ENCODE data around the gene ST6GALNAC2.
A peak's percentile ranks its signal among the peaks of the same experiment; 100 is the strongest.

Gene ST6GALNAC2

DNA sequence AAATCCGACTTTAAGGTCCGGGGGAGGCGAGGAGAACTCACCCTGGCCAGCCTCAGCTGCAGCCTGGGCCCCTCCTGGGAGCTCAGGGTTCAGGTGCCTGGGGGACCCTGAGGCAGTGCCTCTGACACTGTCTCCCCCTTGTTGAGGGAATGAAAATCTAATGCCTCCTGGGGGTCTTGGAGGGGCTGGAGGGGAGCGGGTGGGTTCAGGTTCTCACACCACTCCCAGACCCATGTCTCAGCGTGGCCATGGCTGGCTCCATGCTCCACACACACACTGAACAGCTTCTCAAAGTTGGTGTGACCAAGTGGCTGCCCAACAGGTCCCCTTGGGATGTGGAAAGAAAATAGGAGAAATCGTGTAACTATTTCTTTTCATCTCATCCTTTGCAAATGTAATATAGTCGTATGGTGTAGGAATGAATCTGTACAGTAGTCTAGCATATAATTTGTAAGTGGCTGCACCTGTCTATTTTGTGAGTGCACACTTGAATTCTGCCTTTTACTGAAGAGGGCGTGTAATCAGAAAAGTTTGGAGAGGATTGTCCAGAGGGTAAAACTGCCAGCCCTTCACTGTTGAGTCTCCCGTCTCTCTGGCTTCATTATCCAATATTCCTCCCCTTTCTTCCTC is 46.6 kb downstream of the ST6GALNAC2 start:
- no peak overlapping the region for H3K4me3 ChIP-seq (ENCODE audit: low read length)
- TF ChIP-seq CTCF (conservative IDR thresholded peaks at IDR 0.05; ENCODE audit: low read depth, low read length), result no peak
- no peak for DNase-seq (ENCODE audit: low read depth)

GRCh38 chr17:76538281-76538931 is 47.3 kb downstream of the ST6GALNAC2 start:
- no peak for DNase-seq (ENCODE audit: low read depth)
- TF ChIP-seq CTCF (conservative IDR thresholded peaks at IDR 0.05; ENCODE audit: low read depth, low read length), result no peak
- no peak overlapping the region for H3K4me3 ChIP-seq (ENCODE audit: low read length)

DNA sequence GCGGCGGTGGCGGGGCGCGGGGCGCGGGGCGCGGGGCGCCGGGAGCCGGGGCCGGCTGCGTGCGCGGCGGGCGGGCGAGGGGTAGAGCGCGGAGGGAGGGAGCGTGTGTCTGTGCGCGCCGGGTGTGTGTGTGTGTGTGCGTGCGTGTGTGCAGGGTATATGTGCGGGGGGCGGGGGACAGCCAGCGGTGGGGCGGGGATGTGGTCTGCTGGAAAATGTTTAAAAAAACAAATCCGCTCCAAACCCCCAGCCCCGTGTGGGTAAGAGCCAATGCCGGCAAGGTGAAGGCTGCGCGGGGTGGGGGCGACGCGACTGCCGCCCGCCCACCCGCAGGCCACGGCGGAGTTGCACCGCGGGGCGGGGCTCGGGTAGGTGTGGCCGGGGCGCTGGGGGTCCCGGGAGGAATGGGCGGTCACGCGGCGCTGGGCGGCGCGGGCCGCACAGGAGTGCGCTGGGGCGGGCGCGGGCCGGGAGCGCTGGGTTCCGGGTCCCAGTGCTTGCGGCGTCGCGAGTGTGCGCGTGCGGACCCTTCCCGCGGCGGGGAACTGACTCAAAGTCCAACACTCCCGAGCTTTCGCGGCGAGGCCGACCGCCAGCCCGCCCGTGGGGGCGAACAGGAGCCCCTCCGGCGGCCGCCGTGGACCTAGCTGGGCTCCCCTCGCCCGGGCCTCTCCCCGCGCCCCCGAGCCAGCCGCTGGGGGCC is 47.9 kb downstream of the ST6GALNAC2 start, which contains the start of gene CYGB:
Gene CYGB, minus strand, starts transcription at position 132 of the 703 bp plus-strand sequence. CDS start 167 bp downstream, outside the sequence.
- no peak for DNase-seq (ENCODE audit: low read depth)

DNA sequence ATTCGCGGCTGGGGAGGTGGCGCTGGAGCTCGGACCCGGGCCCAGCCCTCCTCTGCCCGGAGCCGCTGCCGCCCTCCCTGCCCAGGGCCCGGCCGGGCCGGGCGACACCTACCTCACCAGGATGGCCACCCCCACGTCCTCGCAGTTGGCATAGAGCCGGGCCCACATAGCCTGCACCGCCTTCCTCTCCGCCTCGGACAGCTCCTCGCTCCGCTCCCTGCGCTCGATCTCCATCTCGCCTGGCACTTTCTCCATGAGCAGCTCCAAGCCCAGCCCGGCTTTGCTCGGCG is 48.4 kb downstream of the ST6GALNAC2 start:
- DNase-seq (ENCODE audit: low read depth), result no peak
- TF ChIP-seq CTCF (conservative IDR thresholded peaks at IDR 0.05; ENCODE audit: low read depth, low read length), result no peak
- H3K4me3 ChIP-seq (ENCODE audit: low read length), result no peak overlapping the region

More for the DNA sequence above, 47.9 kb downstream of the ST6GALNAC2 start, which contains the start of gene CYGB:
- H3K4me3 ChIP-seq (ENCODE audit: low read length), result peak within 1 kb of the TSS; percentile 17
- TF ChIP-seq CTCF (conservative IDR thresholded peaks at IDR 0.05; ENCODE audit: low read depth, low read length), result no peak

DNA sequence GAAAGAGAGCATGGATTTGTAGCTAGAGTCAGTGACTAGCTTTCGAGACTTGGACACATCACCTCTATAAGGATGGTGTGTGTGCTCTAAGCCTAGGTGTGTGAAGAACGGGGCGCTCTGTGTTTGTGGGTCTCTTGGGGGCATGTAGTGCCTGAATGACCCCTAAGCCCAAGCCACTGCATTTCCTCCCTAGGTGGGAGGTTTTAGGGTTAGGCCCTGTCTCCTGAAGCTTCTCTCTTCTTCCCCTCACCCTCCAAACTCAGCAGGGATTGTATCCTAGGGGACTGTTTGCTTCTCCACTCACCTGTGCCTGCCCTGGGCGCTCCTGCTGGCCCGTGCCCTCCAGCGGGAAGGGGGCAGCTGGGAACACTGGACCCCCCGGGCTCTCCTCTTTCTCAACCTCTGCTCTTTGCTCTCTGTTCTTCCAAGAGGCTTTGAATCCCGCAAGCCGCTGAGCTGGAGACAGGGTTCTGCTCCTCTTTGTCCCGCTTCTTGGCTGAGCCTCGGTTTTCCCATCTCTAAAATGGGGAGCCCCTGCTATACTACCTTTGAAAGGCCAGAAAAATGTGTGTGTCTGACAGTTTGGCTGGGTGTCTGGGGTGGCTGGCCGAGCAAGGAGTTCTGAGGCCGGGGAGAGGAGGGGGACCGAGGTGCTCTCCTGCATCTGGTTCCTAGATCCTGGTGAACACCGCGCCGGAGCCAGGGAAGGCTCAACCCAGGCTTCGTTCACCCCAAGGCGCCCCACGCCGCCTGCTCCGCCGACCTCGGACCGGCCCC is 49.0 kb downstream of the ST6GALNAC2 start:
- no peak for DNase-seq (ENCODE audit: low read depth)
- no peak for TF ChIP-seq CTCF (conservative IDR thresholded peaks at IDR 0.05; ENCODE audit: low read depth, low read length)
- no peak overlapping the region for H3K4me3 ChIP-seq (ENCODE audit: low read length)

DNA sequence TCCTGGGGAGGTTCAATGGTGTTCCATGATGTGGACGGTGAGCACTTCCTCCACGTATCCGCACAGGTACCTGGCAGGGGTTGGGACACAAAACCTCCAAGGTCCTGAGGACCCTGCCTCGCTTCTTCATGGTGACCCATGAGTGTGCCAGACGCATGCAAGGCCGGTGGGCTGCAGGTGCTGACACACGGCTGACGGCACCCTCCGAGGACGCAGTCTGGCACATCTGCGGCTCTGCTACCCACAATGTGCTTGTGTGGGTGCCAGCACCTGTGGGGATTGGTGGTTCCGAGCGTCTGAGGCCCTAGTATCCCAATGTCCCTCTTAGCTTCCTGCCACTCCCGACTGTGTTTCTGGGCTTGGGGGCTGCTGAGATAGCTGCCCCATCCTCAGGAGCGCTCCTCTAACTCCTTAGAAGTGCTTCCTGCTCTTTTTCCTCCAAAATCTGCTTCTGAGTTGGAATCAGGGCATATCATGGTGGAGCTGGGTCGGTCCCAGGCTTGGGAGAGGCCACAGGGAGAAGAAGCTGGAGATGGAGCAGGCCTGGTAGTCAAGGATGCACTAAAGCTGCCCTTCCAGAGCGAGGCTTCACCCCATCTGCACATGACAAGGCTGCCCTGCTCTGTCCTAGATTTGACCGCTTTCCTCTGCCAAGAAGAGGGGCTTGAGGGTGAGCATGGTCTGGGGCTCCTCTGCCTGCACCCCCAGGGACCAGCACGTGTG is 49.7 kb downstream of the ST6GALNAC2 start:
- H3K4me3 ChIP-seq (ENCODE audit: low read length), result no peak overlapping the region
- DNase-seq (ENCODE audit: low read depth), result no peak
- no peak for TF ChIP-seq CTCF (conservative IDR thresholded peaks at IDR 0.05; ENCODE audit: low read depth, low read length)

Data from retinal pigment epithelial cell (primary cell).